NCI-H748 (cell line): ENCODE results near the gene IRF2BP1.
A peak's percentile ranks its signal among the peaks of the same experiment; 100 is the strongest.

ENCODE experiments used
- DNase-seq: peaks from one replicate; lab custom pipeline; 2025; ENCODE audit not compliant: unreplicated experiment; lab: John Stamatoyannopoulos, UW

Gene IRF2BP1, protein sequence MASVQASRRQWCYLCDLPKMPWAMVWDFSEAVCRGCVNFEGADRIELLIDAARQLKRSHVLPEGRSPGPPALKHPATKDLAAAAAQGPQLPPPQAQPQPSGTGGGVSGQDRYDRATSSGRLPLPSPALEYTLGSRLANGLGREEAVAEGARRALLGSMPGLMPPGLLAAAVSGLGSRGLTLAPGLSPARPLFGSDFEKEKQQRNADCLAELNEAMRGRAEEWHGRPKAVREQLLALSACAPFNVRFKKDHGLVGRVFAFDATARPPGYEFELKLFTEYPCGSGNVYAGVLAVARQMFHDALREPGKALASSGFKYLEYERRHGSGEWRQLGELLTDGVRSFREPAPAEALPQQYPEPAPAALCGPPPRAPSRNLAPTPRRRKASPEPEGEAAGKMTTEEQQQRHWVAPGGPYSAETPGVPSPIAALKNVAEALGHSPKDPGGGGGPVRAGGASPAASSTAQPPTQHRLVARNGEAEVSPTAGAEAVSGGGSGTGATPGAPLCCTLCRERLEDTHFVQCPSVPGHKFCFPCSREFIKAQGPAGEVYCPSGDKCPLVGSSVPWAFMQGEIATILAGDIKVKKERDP

DNA sequence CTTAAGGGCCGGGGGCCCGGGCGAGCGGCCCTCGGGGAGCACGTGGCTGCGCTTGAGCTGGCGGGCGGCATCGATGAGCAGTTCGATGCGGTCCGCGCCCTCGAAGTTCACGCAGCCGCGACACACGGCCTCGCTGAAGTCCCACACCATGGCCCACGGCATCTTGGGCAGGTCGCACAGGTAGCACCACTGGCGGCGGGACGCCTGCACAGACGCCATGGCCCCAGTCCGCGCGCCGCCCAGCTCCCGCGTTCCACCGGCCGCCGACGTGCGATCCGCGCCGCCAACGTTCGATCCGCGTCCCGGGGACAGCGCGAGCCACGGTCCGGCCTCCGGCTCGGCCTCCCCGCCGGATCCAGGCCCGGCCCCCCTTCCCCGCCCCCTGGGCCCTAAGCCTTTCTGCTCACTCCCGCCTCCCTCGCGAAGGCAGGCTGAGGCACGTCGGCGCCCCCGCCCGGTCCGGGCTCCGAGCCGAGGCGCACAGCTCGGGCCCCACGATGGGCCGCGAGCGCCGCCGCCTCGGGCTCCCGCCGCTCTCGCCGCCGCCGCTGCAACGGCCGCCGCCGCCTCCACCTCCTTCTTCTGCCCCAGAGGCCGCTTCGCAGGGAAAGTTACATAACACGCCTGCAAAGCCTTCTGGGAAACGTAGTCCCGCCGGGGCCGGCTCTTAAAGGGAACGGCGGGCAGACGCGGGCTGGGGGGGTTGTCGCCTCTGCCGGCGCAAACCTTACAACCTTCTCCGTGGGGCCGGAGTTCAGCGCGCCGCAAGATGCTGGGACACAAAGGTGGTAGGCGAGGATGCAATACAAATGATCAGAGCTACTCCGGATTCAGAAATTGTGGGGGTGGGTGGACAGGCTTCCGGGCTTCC is at the start of gene IRF2BP1:
Gene IRF2BP1 (minus strand): TSS at position 586 of the 871 bp plus-strand sequence. CDS start 367 bp downstream, at position 219.
- peak; percentile 97 for DNase-seq

DNA sequence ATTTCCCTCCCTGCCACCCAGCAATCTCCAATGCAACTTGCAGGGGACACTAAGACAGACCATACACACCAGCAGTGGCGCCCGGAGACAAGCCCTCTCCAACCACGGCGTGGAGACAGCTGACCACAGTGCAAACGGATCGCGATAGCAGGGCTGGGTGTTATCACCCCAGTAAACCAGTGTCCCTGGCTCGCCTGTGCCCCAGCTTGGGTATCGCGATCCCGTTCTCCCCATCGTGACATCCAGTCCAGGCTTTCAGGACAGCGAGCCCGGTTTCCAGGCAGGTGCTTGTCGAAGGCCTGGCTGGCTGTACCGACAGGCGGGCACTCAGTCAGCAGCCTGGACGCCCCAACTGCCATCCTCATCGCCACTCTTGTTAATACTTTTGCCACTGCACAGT is 49.3 kb upstream of the IRF2BP1 start:
- DNase-seq = no peak

- DNase-seq = no peak
Observed at GRCh38 chr19:45934551-45935230, 48.8 kb upstream of the IRF2BP1 start.

DNA sequence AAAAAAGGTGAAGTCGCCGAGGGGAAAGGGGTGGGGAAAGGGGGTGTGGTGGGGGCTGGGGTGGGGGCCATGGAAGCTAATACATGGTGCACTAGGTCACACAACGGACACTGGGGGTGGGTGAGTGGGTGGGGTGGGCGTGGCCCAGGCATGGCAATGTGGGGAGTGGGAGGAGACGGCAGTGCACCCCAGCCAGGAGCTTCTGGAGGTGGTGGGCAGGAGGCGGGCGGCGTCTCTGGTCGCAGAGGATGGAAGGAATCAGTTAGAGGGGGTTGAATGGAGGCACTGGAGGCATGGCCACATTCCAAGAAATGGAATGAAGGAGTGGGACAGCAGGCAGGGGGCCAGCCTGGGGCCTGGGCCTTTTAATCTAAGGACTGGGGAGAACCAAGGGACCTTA is 47.8 kb upstream of the IRF2BP1 start:
- no peak for DNase-seq

DNA sequence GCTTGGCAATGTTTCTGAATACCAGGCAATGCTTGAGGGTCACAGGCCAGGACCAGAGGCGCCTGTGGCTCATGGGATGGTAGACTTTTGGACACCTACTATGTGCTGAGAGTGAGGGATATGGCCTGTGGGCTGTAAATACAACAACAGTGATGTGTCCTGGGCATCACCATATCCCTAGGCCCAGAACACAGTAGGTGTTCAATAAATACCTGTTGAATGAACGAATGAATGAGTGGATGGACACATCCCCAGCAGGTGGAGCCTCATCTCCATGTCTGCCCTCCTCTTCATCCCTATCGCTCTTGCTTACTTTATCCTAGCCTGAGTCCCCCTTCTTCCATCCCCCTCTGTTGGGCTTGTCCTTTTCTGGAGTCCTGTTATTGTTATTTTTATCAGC is 45.1 kb upstream of the IRF2BP1 start:
- no peak for DNase-seq

GRCh38 chr19:45929247-45929646 is 43.3 kb upstream of the IRF2BP1 start:
- no peak for DNase-seq

DNA sequence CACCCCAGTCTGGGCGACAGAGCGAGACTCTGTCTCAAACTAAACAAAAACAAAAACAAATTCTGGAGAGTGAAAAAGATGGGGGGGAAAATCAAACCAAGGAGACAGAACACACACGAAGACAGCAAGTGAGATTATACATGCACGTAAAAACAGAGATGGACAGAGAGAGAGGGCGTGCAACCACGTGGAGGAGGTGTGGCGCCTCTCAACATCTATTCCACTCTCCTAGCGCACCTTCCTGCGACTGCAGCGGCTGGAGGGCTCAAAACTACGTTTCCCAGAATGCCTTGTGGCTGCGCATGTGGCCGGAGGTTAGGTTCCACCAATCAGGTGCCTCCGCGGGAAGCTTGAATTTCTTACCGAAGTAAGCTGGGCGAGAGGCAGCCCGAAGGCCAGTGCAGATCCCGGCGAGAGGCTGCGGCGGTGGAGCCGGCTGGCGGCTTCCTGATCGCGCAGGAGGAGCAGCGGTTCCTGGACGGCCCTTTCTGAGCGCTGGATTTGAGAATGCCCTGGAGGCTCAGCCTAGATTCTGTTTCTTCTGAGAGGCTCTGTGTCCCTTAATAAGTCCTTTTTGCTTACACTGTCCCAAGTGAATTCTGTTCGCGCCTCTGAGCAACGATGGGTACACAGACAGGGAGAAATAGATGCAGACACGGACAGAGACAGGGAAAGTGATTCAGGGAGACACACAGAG is 41.8 kb upstream of the IRF2BP1 start:
- DNase-seq = peak; percentile 99

- peak; percentile 26 for DNase-seq
Observed at GRCh38 chr19:45924891-45925447, 39.0 kb upstream of the IRF2BP1 start.

DNA sequence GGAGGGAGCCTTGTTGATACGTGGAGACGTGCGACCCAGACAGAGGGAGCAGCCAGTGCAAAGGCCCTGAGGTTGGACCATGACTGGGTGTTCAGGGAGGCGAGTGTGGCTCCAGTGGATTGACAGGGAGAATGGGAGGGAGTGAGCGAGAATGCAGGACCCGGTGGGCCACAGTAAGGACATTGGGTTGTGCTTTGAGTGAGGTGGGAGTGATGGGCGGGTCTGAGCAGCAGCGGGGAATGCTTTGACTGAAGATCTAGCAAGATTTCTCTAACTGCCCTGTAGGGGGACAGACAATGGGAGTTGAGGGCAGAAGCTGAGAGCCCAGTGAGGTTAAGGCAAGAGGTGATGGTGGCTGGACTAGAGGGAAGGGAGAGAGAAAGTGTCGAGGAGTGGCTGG is 36.3 kb upstream of the IRF2BP1 start:
- DNase-seq = no peak

GRCh38 chr19:45920458-45920857 is 34.5 kb upstream of the IRF2BP1 start:
- DNase-seq = no peak

DNA sequence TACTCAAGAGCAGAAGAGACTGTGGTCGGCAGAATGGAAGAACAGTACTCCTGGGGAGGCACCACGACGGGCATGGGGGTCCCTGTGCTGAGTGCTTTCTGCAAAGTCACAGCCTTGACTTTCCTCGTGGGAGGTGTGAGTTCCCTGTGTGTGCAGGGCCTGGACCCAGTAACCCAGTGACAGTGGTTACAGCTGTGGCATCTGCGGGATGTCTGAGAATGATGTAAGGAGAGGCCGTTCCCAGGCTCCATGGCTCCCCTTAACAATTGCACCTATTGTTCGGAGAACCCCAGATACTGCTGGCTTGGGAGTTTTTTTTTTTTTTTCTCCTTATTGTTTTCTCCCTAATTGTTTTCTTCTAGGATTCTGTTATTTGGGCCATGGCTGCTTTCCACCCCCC is 33.7 kb upstream of the IRF2BP1 start:
- DNase-seq = no peak

GRCh38 chr19:45918721-45919120 is 32.8 kb upstream of the IRF2BP1 start:
- no peak for DNase-seq

DNA sequence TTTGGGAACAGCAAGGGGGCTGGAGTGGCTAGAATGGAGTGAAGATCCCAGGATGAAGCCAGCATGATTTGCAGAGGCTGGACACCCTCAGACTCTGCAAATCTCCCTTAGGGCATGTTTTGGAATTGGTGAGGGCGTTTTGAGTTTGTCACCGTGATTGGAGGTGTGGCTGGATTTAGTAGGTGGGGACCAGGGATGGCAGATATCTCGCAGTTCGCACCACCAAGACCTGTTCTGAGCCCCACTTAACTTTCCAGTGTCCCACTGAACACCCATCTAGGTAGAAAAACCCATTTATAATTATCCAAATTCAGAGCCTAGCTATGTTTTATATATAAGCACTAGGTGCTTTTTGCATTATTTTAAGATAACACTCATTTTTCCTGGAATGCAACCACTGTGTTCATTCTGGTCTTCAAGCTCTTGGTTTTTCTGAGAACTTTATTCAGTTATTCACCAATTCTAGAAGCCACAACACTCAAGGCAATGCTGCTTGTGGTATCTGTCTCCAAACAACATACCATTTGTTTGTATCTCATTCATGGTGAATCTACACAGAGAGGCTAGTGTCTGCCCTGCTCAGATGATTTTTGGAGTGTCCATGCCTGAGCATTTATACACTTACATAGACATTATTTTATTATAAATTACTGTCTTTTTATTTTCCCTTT is 31.6 kb upstream of the IRF2BP1 start:
- DNase-seq = no peak

GRCh38 chr19:45913874-45914830 is 28.2 kb upstream of the IRF2BP1 start, which contains the start of gene NANOS2:
NANOS2 (minus strand) TSS chr19:45914778; CDS start chr19:45914693, 85 bp downstream.
- DNase-seq = peak; percentile 69

DNA sequence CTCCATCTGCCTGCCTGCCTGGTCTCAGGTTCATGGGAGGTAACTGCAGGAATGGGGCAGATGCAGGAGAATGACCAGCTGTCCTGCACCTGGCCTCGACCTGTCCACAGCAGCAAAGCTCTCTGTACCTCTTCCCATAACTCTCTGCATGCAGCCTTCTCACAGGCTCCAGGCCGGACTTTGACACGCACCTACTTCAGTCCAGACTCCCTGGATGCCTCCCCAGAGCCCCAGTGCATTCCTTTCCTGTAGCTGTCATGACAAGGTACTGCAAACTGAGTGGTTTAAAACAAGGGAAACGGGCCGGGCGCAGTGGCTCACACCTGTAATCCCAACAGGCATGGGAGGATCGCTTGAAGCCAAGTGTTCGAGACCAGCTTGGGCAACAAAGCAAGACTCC is 25.4 kb upstream of the IRF2BP1 start:
- DNase-seq = no peak

DNA sequence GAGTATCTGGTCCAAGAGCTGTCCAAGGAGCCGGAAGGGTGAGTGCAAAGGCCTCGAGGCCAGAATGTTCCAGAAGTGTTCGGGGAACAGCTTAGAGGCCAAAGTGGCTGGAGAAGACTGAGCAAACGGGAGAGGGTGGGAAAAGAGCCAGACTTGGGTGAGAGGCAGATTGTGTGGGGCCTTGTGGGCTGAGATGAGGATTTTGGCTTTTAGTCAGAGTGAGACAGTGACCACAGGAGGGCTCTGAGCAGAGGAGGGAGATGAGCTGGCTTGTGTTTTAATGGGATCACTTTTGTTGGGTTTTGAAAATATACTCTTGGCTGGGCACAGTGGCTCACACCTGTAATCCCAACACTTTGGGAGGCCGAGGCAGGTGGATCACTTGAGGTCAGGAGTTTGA is 23.0 kb upstream of the IRF2BP1 start:
- DNase-seq = no peak

DNA sequence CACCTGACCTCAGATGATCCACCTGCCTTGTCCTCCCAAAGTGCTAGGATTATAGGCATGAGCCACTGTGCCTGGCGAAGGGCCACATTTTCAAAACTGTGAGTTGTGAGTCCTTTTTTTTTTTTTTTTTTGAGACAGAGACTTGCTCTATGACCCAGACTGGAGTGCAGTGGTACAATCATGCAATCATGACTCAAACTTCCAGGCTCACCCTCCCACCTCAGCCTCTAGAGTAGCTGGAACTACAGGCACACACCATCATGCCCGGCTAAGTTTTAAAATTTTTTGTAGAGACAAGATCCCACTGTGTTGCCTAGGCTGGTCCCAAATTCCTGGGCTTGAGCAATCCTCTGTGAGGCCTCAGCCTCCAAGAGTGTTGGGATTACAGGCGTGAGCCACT is 20.3 kb upstream of the IRF2BP1 start:
- no peak for DNase-seq

DNA sequence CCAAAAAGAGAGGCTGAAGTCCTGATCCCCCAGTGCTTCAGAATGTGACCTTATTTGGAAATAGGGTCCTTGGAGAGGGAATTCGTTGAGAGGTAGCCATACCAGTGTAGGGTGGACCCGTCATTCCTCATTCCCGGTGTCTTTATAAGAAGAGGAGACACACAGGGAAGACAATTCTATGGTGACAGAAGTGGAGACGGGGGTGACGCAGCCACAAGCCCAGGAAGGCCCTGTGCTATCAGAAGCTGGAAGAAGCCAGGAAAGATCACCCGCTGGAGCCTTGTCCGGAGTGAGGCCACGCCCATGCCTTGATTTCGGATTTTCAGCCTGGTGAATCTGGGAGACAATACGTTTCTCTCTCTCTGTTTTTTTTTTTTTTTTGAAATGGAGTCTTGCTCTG is 19.1 kb upstream of the IRF2BP1 start:
- no peak for DNase-seq
